ENCODE results near the gene YWHAG. TPM values are rescaled to one million over a fixed set of nuclear protein-coding genes. Genes with fewer than 3 reads are reported as not detected.

YWHAG gene
- total and polyA plus RNA-seq, 11 donors: 85.5 to 282 (median 189) TPM

- ATAC-seq (no peak), DNase-seq (no peak)
- WGBS, 4 donors: 21 to 26% (median 23%) methylated on average over 22 to 25 of the region's 25 CpGs
- Histone ChIP-seq H3K36me3 (no peaks in the 10 kb centered on the region), H3K27ac (no peak overlapping the region), H3K9me3 (no peaks in the 10 kb centered on the region), H3K4me3 (no peak overlapping the region), H3K4me1 (peaks cover 0 to 22% (median 0%) of the 10 kb centered on the region in 12 donors), H3K27me3 (peaks cover under 1 to 34% (median 11%) of the 10 kb centered on the region in 9 donors)
- intact Hi-C loops (cut with DNase I): no loop called here
- TF ChIP-seq CTCF (IDR thresholded peaks at IDR 0.05): no peak
Observed at GRCh38 chr7:76280408-76280807, 78.4 kb downstream of the YWHAG start.

GRCh38 chr7:76278540-76278939, 80.3 kb downstream of the YWHAG start:
- no peak overlapping the region for H3K4me3 ChIP-seq
- H3K9me3 ChIP-seq: no peaks in the 10 kb centered on the region
- intact Hi-C loops (cut with DNase I): loop anchor here in 2 of 10 donors (5.0 to 10.0 kb wide), 2 partner anchors 81 to 94 kb away; no protein-coding TSS in a partner anchor
- WGBS, 4 donors: 93 to 100% (median 97%) methylated on average over 1 of the region's 1 CpG
- peaks cover 0 to 22% (median 0%) of the 10 kb centered on the region in 12 donors for H3K4me1 ChIP-seq
- H3K27me3 ChIP-seq: peaks cover 3 to 37% (median 16%) of the 10 kb centered on the region in 9 donors
- TF ChIP-seq CTCF (IDR thresholded peaks at IDR 0.05) (no peak), POLR2A (IDR thresholded peaks at IDR 0.05) (no peak)
- H3K27ac ChIP-seq: no peak overlapping the region
- DNase-seq (no peak), ATAC-seq (no peak)
- H3K36me3 ChIP-seq: no peaks in the 10 kb centered on the region

Other genes starting within 250 kb of the YWHAG start
- 10 to 100 TPM in 1 of 9 donors, 1 to 10 TPM in 8; 1.6 to 18.0 (median 5.1) TPM for gene SRRM3, start 157.1 kb downstream of the YWHAG start, total RNA-seq
- gene SRRM3, start 157.1 kb downstream of the YWHAG start, polyA plus RNA-seq: 10 to 100 TPM; 10.9 to 28.5 TPM
- 1,000 to 10,000 TPM in 8 of 9 donors, 100 to 1,000 TPM in 1; 822 to 5,278 (median 1,968) TPM for gene HSPB1, start 56.3 kb downstream of the YWHAG start, total RNA-seq
- gene HSPB1, start 56.3 kb downstream of the YWHAG start, polyA plus RNA-seq: 1,000 to 10,000 TPM; 2,695 to 3,131 TPM
- gene SSC4D, start 50.7 kb upstream of the YWHAG start, total RNA-seq: 1 to 10 TPM in 1 of 9 donors, under 1 TPM in 8; 0.23 to 1.2 (median 0.67) TPM
- 1 to 10 TPM; 1.1 to 1.6 TPM for gene SSC4D, start 50.7 kb upstream of the YWHAG start, polyA plus RNA-seq
- 1 to 10 TPM in 1 of 9 donors, under 1 TPM in 5, not detected in 3; 0.24 to 8.1 (median 0.64) TPM for gene ZP3, start 66.0 kb upstream of the YWHAG start, total RNA-seq
- 1 to 10 TPM in 1 of 2 donors, under 1 TPM in 1; 0.53 to 1.3 TPM for gene ZP3, start 66.0 kb upstream of the YWHAG start, polyA plus RNA-seq
- 10 to 100 TPM in 4 of 9 donors, 1 to 10 TPM in 5; 6.2 to 23.0 (median 8.8) TPM for gene DTX2, start 102.7 kb upstream of the YWHAG start, total RNA-seq
- 10 to 100 TPM; 13.8 to 14.6 TPM for gene DTX2, start 102.7 kb upstream of the YWHAG start, polyA plus RNA-seq
- 100 to 1,000 TPM in 1 of 9 donors, under 1 TPM in 2, not detected in 6; 0.32 to 238 (median 0.63) TPM for gene UPK3B, start 151.6 kb upstream of the YWHAG start, total RNA-seq
- under 1 TPM; 0.19 to 0.24 TPM for gene UPK3B, start 151.6 kb upstream of the YWHAG start, polyA plus RNA-seq
- gene SPDYE16, start 184.3 kb upstream of the YWHAG start, total RNA-seq: under 1 TPM in 4 of 9 donors, not detected in 5; 0.20 to 0.32 (median 0.25) TPM
- gene SPDYE16, start 184.3 kb upstream of the YWHAG start, polyA plus RNA-seq: under 1 TPM; 0.08 TPM

All from heart left ventricle (tissue), 16 donors.